ENCODE data around the gene CYP24A1.

CYP24A1 gene

DNA sequence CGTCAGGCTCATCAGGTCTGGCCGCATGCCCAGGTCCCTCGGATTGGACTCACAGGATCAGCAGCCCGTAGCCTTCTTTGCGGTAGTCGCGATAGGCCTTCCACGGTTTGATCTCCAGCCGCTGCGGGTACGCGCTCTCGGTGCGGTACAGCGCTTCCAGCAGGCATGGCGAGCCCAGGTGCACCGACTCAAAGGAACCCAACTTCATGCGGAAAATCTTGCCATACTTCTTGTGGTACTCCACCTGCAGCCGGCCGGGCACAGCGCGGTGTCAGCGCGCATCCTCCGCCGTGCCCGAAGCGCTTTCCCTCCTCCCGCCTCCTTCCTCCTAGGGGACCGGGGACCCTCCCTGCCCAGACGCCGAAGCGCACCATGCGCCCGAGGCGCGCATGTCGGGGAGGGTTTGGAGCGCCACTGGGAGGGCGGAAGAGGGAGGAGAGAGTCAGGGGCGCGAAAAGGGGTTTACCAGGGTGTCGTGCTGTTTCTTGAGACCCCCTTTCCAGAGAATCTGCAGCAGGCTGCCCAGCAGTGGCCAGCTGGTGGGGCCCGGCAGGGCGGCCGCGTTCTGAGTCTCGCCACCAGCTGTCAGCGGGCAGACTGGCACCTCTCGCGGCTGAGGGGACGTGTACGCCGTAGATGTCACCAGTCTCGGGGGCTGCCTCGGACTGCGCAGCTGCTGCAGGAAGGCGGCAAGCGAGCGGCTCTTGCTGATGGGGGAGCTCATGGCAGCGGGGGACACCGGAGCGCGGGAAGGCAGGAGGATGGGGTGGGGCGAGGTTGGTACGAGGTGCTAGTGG lies 732 bp downstream of the CYP24A1 start:
- no peak for DNase-seq

DNA sequence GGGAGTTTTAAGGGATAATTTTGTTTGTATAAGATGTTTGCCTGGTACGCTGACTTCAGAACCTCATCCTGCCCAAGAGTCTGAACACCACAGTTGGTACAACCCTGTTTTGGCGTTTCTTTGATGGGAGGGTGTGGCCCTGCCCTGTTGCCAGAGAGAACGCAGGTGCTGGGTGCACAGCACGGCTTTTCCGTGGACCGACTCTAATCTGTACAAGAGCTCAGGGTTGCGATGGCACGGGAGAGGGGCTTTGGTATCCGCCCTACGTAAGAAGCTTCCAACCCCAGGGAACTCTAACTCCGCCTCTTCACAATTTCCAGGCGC lies 1.3 kb downstream of the CYP24A1 start:
- DNase-seq = no peak

DNA sequence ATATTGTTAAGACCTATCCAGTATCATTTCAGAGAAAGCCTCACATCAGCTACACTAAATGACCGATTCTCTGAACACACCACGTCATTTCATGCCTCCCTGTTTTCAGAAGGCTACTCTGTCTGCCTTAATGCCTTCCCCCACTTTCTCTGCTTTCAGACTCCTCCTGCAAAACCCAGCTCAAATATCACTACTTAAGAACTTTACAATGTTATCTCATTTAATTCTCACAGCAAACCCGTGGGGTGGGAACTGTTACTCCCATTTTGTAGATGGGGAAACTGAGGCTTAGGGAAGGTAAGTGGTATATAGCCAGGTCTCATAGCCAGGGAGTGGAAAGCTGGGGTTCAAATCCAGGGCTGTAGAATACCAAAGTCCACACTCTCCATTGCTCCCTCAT lies 2.8 kb downstream of the CYP24A1 start:
- DNase-seq = no peak

DNA sequence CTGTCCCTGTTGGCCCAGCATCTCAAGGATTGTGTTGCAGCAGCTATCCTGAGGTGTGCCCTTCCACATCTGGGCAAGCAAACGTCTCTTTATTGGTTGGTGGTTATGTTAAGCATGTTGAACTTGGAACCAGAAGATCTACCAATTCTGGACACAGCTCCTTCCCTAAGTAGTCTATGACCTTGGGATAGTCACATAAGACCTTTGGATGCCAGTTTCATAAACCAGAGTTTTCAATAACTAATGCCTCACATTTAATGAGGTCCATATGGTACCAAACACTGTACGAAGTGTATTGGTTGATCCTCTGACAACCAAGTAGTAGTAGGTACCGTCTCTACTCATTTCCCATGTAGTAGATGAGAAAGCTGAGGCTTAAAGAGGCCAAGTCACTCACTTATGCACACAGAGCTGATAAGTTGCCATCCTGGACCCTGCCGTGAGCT lies 3.7 kb downstream of the CYP24A1 start:
- no peak for DNase-seq

- no peak for DNase-seq
Observed at GRCh38 chr20:54168961-54169862, 4.6 kb downstream of the CYP24A1 start.

DNA sequence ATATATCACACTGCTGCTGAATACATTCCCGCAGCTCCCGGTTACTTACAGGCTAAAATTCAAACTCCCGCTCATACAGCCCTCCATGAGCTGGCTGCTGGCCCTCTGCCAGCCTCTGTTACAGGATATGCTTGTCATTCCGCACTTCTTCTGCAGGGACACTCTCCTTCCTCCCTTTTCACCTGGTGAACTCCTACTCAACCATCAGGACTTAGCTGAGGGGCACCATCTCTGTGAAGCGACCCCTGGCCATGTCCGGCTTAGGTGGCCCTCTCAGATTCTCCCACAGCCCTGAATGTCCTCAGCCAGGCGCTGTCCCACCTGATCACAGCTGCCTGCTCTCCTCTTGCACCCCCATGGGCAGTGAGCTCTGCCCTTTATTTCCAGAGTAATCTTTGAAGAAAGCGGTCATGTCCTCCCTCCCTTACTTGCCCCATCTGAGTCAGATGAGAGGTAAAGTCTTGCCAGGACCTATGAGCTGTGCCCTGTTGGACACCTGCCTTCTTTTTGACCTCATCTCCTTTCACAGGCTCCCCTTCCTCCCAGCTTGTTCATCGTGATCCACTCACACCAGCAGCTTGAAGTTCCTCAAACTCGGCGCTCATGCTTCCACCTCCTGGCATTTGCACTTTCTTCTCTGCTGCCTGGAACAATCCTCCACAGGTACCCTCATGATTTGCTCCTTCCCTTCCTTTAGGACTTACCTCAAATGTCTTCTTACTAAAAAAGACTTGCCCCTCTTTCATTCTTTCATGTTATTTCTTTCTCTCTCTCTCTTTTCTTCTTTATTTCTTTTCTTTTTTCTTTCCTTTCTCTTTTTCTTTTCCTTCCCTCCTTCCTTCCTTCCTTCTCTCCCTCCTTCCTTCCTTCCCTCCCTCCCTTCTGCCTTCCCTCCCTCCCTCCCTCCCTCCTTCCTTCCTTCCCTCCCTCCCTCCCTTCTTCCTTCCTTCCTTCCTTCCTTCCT lies 5.6 kb downstream of the CYP24A1 start:
- no peak for DNase-seq

DNA sequence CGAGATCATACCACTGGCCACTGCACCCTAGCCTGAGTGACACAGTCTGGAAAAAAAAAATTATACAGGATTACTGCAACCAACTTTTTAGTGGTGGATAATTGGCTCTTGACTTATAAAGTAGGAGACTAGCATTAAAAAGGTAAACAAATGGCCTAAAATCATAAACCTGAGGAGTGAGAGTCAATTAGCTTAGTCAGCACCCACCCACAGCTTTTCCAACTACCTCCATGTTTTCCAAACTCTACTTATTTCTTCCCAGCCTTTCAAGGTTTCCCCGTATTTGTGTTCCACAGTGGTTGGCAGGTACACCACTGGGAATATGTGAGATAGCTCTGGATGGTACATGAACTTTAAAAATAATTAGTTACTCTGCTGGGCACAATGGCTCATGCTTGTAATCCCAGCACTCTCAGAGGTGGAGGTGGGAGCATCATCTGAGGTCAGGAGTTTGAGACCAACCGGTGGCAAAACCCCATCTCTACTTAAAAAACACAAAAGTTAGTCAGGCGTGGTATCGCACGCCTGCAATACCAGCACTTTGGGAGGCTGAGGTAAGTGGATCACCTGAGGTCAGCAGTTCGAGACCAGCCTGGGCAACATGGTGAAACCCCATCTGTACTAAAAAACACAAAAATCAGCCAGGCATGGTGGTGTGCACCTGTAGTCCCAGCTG lies 6.7 kb downstream of the CYP24A1 start:
- no peak for DNase-seq

GRCh38 chr20:54165803-54166202 lies 8.0 kb downstream of the CYP24A1 start:
- DNase-seq = no peak

- DNase-seq = no peak
Observed at GRCh38 chr20:54165014-54165413, 8.8 kb downstream of the CYP24A1 start.

- no peak for DNase-seq
Observed at GRCh38 chr20:54163402-54163801, 10.4 kb downstream of the CYP24A1 start.

- no peak for DNase-seq
Observed at GRCh38 chr20:54162378-54163009, 11.3 kb downstream of the CYP24A1 start.

GRCh38 chr20:54161821-54162149 lies 12.0 kb downstream of the CYP24A1 start:
- no peak for DNase-seq

- no peak for DNase-seq
Observed at GRCh38 chr20:54161008-54161820, 12.6 kb downstream of the CYP24A1 start.

DNA sequence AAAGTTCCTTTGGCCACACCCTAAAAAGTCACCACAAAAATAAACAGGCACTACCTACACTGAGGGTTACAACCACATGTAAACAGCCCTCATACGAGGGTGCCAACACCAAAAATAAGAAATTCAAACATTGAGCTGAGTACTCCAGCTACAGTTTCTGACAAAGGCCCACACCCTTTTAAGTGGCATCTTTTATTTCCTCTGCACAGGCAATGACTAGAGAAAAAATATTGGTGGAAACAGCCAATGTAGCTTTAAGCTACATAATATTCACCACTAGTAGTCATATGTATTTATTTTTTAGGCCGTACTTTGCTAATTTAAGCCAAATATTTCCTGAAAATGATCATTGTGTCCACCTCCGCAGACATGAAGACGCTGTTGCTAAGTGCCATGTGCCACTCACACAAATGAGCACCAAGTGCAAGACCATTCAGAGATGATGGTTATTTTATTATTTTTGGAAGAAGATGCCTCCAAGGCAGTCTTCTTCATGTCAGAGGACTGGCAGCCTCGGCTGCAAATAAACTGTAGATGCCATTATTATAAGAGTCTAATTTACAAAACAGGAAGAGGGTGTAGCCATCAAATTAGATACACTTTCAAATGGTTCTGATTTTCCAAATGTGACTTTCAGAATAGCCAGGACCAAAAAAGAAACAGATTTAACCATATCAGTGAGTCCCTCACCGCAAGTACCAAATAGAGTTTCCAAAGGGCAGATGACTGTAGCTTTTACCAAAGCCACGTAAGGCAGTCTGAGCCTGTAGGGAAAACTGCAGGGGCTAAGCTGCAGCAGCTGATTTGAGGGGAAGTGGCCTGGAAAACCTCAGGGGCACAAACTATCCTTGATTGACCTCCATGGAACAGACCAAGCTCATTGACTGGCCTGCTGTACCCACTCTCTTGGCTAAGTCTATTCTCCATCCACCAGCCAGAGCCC lies 13.4 kb downstream of the CYP24A1 start:
- no peak for DNase-seq

- DNase-seq = no peak
Observed at GRCh38 chr20:54158856-54159418, 14.8 kb downstream of the CYP24A1 start.

- DNase-seq = no peak
Observed at GRCh38 chr20:54158226-54158625, 15.6 kb downstream of the CYP24A1 start.

GRCh38 chr20:54156981-54157835 lies 16.6 kb downstream of the CYP24A1 start:
- DNase-seq = no peak

DNA sequence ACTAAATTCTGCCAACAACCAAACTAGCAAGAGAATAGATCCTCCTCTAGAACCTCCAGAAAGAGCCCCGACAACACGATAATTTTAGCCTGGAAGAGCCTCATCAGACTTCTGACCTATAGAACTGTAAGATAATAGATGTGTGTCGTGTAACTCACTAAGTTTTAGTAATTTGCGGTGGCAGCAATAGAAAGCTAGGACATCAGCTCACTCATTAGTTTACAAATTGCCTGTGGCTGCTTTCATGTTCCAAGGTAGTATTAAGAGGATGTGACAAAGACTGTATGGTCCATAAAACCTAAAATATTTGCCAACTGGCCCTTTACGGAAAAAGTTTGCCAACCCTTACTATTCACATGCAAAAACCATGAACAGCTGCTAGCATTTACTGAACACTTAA lies 17.3 kb downstream of the CYP24A1 start:
- no peak for DNase-seq

All from NCI-H187 (cell line).